Body of pancreas (tissue), 4 donors: ENCODE results near the gene PALLD. TPM values are rescaled to one million over a fixed set of nuclear protein-coding genes. Genes with fewer than 3 reads are reported as not detected.

ENCODE experiments used
- ATAC-seq: fragments of 150-250 bp; one replicate; pipeline ENCODE4 v1.9.1; 2016
- DNase-seq, 4 donors: peaks; one replicate each; pipeline ENCODE4 v3.0.0-alpha.2; 2019
- H3K27ac ChIP-seq, 4 donors: fragments of 200-600 bp; sonication (generic); 1 replicate in 3 of 4; 2 replicates in 1 of 4; pipeline versions ENCODE4 v1.5.1 to v1.6.1; 2016 to 2019; ENCODE audit warnings: mild to moderate bottlenecking in 1 of 4, mixed read lengths in 1 of 4, moderate library complexity in 1 of 4
- H3K27me3 ChIP-seq, 2 donors: fragments of 200-600 bp; sonication (generic); one replicate each; pipeline ENCODE4 v1.6.0; 2016; ENCODE audit warnings: mild to moderate bottlenecking in 1 of 2
- H3K36me3 ChIP-seq, 2 donors: fragments of 200-600 bp; sonication (generic); replicated peaks in 1 of 2; 2 replicates each; pipeline ENCODE4 v1.5.1; 2016; ENCODE audit warnings: low read depth in 2 of 2; ENCODE audit not compliant: insufficient read depth in 1 of 2
- H3K4me1 ChIP-seq: fragments of 200-600 bp; sonication (generic); one replicate; pipeline ENCODE4 v1.6.0; 2016
- H3K4me3 ChIP-seq, 2 donors: fragments of 200-600 bp; sonication (generic); 1 replicate in 1 of 2; 2 replicates in 1 of 2; pipeline ENCODE4 v1.5.1; 2016 to 2019
- H3K9me3 ChIP-seq, 3 donors: fragments of 200-600 bp; sonication (generic); 1 replicate in 2 of 3; 2 replicates in 1 of 3; pipeline ENCODE4 v1.5.1; 2016
- POLR2A ChIP-seq, 3 donors: fragments of 450-650 bp; IDR thresholded peaks; one replicate each; pipeline ENCODE4 v1.6.1; 2016; ENCODE audit warnings: antibody characterized with exemption in 3 of 3, mild to moderate bottlenecking in 2 of 3
- WGBS, 2 donors: methylation state at CpG; one replicate each; pipeline ENCODE4 v1.1.5; 2017; 5-methylcytosine and 5-hydroxymethylcytosine counted together
- intact Hi-C: fragments of 100-400 bp; cut with DNase I; formaldehyde crosslinking; loops from one replicate; pipeline ENCODE4 v1.15.1; 2023
- total RNA-seq, 2 donors: library from RNA; depleted of rRNA; stranded (reverse); fragments of >200 nt; gene quantifications; one replicate each; pipeline ENCODE4 v1.1.0, GENCODE V29; 2016
- TF ChIP-seq, protein P1 (sequence below), 7 experiments: fragments of 450-650 bp in 4 of 7; fragments of 200-600 bp in 3 of 7; sonication (generic) in 3 of 7; IDR thresholded peaks; one replicate each; pipeline ENCODE4 v1.5.1; 2016 to 2019; ENCODE audit warnings: antibody characterized with exemption in 7 of 7

Gene PALLD
- total RNA-seq, 2 donors from 2014 or later: 46.8 to 52.4 TPM

DNA sequence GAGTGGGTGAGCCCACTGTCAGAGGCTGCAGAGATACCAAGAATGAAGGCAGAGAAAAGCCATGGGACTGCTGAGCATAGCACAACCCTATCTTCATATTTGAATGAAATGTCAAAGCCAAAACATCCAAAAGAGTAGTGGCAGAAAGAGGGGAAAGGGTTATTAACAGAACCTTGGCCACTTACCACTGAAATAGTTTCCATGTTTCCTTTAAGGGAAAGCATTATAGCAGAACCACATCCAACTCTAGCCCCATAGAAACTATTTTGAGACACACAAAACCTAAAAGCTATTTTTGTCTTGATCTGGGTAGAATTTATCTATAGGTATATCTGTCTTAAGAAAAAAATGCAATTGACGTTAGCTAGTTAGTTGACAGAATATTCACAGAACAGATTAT lies 373.2 kb downstream of the PALLD start:
- Histone ChIP-seq H3K4me1 (peaks cover 9% of the 10 kb centered on the region), H3K9me3 (no peaks in the 10 kb centered on the region), H3K4me3 (no peak overlapping the region), H3K27me3 (no peaks in the 10 kb centered on the region), H3K27ac (no peak overlapping the region), H3K36me3 (no peaks in the 10 kb centered on the region)
- ATAC-seq (no peak), DNase-seq (no peak)
- intact Hi-C loops: no loop called here
- WGBS, 2 donors: 81 to 86% methylated on average over 1 of the region's 1 CpG
- TF ChIP-seq, protein P1, sequence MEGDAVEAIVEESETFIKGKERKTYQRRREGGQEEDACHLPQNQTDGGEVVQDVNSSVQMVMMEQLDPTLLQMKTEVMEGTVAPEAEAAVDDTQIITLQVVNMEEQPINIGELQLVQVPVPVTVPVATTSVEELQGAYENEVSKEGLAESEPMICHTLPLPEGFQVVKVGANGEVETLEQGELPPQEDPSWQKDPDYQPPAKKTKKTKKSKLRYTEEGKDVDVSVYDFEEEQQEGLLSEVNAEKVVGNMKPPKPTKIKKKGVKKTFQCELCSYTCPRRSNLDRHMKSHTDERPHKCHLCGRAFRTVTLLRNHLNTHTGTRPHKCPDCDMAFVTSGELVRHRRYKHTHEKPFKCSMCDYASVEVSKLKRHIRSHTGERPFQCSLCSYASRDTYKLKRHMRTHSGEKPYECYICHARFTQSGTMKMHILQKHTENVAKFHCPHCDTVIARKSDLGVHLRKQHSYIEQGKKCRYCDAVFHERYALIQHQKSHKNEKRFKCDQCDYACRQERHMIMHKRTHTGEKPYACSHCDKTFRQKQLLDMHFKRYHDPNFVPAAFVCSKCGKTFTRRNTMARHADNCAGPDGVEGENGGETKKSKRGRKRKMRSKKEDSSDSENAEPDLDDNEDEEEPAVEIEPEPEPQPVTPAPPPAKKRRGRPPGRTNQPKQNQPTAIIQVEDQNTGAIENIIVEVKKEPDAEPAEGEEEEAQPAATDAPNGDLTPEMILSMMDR (IDR thresholded peaks at IDR 0.05): no peak
- no peak for TF ChIP-seq POLR2A (IDR thresholded peaks at IDR 0.05)

- Histone ChIP-seq H3K9me3 (no peaks in the 10 kb centered on the region), H3K27me3 (no peaks in the 10 kb centered on the region), H3K36me3 (no peaks in the 10 kb centered on the region), H3K27ac (no peak overlapping the region), H3K4me3 (no peak overlapping the region), H3K4me1 (peaks cover 9% of the 10 kb centered on the region)
- no peak for DNase-seq
- TF ChIP-seq, protein P1 (IDR thresholded peaks at IDR 0.05): no peak
- TF ChIP-seq POLR2A (IDR thresholded peaks at IDR 0.05): no peak
- intact Hi-C loops: no loop called here
- WGBS, 2 donors: 84 to 85% methylated on average over 4 of the region's 4 CpGs
- ATAC-seq: no peak
These were observed 374.8 kb downstream of the PALLD start for GRCh38 chr4:168871632-168872031.

GRCh38 chr4:168874083-168874482 lies 377.2 kb downstream of the PALLD start:
- TF ChIP-seq, protein P1 (IDR thresholded peaks at IDR 0.05): no peak
- no peak for TF ChIP-seq POLR2A (IDR thresholded peaks at IDR 0.05)
- H3K4me3 ChIP-seq: no peak overlapping the region
- peaks cover 19% of the 10 kb centered on the region for H3K4me1 ChIP-seq
- H3K9me3 ChIP-seq: no peaks in the 10 kb centered on the region
- intact Hi-C loops: no loop called here
- H3K36me3 ChIP-seq: no peaks in the 10 kb centered on the region
- H3K27me3 ChIP-seq: no peaks in the 10 kb centered on the region
- no peak for ATAC-seq
- H3K27ac ChIP-seq: no peak overlapping the region
- WGBS, 2 donors: 52 to 64% methylated on average over 2 of the region's 2 CpGs
- no peak for DNase-seq

- Histone ChIP-seq H3K27ac (no peak overlapping the region), H3K36me3 (no peaks in the 10 kb centered on the region), H3K4me1 (peaks cover 19% of the 10 kb centered on the region), H3K9me3 (no peaks in the 10 kb centered on the region), H3K27me3 (no peaks in the 10 kb centered on the region), H3K4me3 (no peak overlapping the region)
- TF ChIP-seq, protein P1 (IDR thresholded peaks at IDR 0.05): no peak
- no peak for TF ChIP-seq POLR2A (IDR thresholded peaks at IDR 0.05)
- intact Hi-C loops: no loop called here
- ATAC-seq: no peak
- DNase-seq: no peak
- WGBS, 2 donors: 92 to 96% methylated on average over 1 of the region's 1 CpG
These were observed 379.3 kb downstream of the PALLD start for GRCh38 chr4:168876106-168876505.
